Measurements from ENCODE around the gene KLHL1.

GRCh38 chr13:69654392-69654791 is 453.9 kb downstream of the KLHL1 start:
- TF ChIP-seq CTCF (IDR thresholded peaks at IDR 0.05) (no peak), POLR2A (IDR thresholded peaks at IDR 0.05) (no peak)

All from Peyer's patch (tissue), 4 donors.